Muscle layer of colon (tissue), 2 donors: Measurements from ENCODE around the gene SUPT5H.
"Not testable (repeated sequence)": the region's sequence is repeated elsewhere in the genome, so short reads cannot be mapped to it uniquely, and the experiment has no call there.

Experiments used
- H3K27ac ChIP-seq: one replicate; pipeline ENCODE4 v1.7.0; 2013; ENCODE audit warnings: low read depth, mild to moderate bottlenecking, low read length, moderate library complexity
- H3K27me3 ChIP-seq, 2 donors: one replicate each; pipeline ENCODE4 v1.7.0; 2013; ENCODE audit warnings: low read length in 2 of 2, mild to moderate bottlenecking in 2 of 2; ENCODE audit not compliant: insufficient read depth in 2 of 2, control insufficient read depth in 1 of 2
- H3K36me3 ChIP-seq: one replicate; pipeline ENCODE4 v1.7.0; 2013; ENCODE audit warnings: mild to moderate bottlenecking, low read length; ENCODE audit not compliant: insufficient read depth
- H3K4me1 ChIP-seq: one replicate; pipeline ENCODE4 v1.7.0; 2013; ENCODE audit warnings: mild to moderate bottlenecking, low read length; ENCODE audit not compliant: insufficient read depth
- H3K4me3 ChIP-seq, 2 donors: one replicate each; pipeline ENCODE4 v1.7.0; 2013; ENCODE audit warnings: low read length in 2 of 2, low read depth in 1 of 2, mild to moderate bottlenecking in 1 of 2, moderate library complexity in 1 of 2
- H3K9ac ChIP-seq: one replicate; pipeline ENCODE4 v1.7.0; 2013; ENCODE audit warnings: low read length
- H3K9me3 ChIP-seq: one replicate; pipeline ENCODE4 v1.7.0; 2013; ENCODE audit warnings: mild to moderate bottlenecking, low read length
- donor health status: abdominal sarcoma.
- donor health status: Adenocarcinoma of cecum.

SUPT5H gene

DNA sequence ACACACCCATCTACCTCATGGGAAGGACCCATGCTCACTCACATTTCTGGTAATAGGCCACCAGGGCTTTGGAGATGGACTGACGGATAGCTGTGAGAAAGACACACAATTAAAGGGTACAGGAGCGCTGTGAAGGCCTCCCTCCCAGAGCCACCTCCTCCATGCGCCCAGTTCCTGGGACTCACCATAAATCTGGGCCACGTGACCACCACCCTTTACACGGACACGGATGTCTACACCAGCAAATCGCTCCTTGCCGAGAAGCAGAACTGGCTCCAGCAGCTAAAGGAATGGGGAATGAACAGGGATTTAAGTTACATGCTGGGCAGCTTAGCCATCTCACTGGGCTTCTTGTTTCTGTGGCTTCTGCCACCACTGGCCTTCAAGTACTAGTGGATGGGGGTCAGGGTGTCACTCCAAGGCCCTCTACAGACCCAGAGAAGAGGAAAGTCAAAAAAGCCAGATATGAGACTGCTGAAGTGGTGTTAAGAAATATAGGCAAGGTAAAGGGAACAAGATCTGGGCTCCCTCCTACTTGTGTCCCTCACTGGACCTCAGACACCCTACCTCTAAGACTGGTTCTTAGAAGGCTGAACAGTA lies 11.8 kb upstream of the SUPT5H start:
- no peaks in the 10 kb centered on the region for H3K27me3 ChIP-seq
- no peak overlapping the region for H3K27ac ChIP-seq
- H3K9ac ChIP-seq: peak overlapping the region; percentile 32
- H3K9me3 ChIP-seq: no peaks in the 10 kb centered on the region
- H3K36me3 ChIP-seq: peaks cover 28% of the 10 kb centered on the region
- H3K4me1 ChIP-seq: peaks cover 34% of the 10 kb centered on the region
- no peak overlapping the region for H3K4me3 ChIP-seq

DNA sequence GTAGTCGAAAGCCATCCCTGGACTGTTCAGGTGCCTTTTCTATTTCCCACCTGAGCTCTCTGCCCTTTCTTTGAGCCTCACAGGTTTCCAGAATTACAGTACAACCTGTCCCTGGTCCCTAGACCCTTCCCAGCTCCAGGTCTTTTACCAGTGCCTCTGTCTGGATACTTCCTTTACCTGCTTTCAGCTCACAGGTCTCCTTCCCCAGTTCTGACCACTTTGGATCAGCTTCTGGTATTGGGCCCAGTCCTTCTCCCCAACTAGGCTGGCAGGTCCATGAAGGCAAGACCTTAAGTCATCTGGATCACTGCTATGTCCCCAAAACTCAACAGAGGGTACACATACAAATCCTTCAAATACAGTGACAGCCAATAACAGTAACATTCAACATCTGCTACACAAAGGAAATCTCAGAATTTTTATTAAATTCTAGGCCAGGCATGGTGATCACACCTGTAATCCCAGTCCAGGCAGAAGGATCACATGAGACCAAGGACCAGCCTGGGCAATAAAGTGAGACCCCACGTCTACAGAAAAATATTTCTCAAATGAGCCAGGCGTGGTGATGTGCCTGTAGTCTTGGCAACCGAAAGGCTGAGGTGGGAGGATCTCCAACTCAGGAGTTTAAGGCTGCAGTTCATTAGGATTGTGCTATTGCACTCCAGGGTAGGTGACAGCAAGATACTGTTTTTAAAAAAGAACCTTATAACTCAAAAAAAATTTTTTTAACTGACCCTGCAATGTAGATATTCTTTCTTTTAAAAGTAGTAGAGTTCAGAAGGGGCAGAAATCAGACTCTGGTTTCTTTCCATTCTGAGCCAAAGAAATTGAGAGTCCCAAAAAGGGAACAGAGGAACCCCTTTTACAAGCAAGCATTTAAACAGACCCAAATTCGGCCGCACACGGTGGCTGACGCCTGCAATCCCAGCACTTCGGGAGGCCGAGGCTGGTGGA lies 11.0 kb upstream of the SUPT5H start:
- H3K9ac ChIP-seq: peak overlapping the region; percentile 32
- peaks cover 28% of the 10 kb centered on the region for H3K36me3 ChIP-seq
- H3K4me3 ChIP-seq: peak overlapping the region in 1 of 2 donors; percentile 99
- H3K4me1 ChIP-seq: peaks cover 27% of the 10 kb centered on the region
- H3K27me3 ChIP-seq: no peaks in the 10 kb centered on the region
- no peak overlapping the region for H3K27ac ChIP-seq
- H3K9me3 ChIP-seq: no peaks in the 10 kb centered on the region

DNA sequence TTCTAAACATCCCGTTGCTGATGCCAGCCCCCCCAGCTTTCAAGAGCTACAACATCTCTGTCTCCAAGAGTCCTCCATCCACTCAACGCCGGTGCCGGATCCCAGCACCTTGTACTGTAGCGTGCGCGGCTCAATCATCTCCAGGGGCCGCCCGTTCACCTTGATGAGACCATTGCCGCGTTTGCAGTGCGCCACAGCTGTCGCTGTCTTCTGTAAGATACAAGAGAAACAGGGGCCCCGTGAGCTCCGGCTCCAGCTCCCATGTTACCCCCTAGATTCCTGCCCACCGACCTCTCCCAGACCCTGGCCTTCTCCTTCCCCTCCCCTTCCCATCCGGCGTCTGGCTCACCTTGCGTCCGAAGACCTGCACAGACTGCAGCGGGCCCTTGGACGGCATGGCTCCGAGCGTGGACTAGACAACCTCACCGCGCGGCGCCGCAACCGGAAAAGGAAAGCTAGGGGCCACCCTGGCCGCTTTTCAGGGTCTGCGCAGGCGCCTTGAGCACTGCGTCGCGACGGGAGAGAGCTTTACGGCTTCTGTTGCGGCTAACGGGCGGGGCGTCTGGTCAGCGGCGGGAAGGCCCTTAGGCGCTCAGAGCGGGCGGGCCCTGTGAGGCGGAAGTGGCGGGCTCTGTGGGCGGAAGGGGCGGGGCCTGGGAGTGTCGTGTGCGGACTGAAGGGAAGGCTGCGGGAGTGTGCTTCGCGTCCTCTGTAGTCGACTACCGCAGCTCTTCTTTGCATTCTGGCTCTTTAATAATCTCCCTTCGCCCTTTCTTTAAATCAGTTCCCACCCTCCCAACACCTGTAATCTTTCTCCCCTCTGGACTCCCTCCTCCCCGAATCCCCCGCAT lies 9.7 kb upstream of the SUPT5H start, which contains the start of gene RPS16:
RPS16 (minus strand) TSS at position 451 of the 851 bp plus-strand sequence; CDS start at position 397, 54 bp downstream.
- peak within 1 kb of the TSS; percentile 92 for H3K27ac ChIP-seq
- H3K27me3 ChIP-seq: no peaks in the 10 kb centered on the region
- peak within 1 kb of the TSS; percentile 98 for H3K9ac ChIP-seq
- H3K4me3 ChIP-seq: peak within 1 kb of the TSS; percentile 75 to 99
- H3K36me3 ChIP-seq: peaks cover 28% of the 10 kb centered on the region
- peaks cover 27% of the 10 kb centered on the region for H3K4me1 ChIP-seq
- H3K9me3 ChIP-seq: no peaks in the 10 kb centered on the region

DNA sequence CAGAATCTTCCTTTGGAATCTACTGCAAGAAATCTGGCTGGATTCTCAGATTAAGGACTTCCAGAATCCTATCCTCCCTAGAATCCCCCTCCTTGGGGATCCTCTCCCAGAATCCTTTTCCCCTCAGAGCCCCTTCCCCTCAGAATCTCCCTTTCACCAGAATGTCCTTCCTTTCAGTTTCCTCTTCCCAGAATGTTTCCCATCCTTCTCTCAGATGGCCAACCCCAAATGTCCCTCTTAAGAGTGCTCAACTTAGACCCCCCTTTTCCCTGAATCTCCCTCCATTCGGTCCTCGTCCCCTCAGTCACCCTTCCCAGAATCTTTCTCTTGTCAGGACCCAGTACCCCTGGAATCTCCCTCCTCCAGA lies 9.0 kb upstream of the SUPT5H start:
- Histone ChIP-seq H3K9ac (peak overlapping the region; percentile 90), H3K4me1 (peaks cover 27% of the 10 kb centered on the region), H3K4me3 (peak overlapping the region; percentile 33 to 99), H3K9me3 (no peaks in the 10 kb centered on the region), H3K27ac (peak overlapping the region; percentile 92), H3K27me3 (no peaks in the 10 kb centered on the region), H3K36me3 (peaks cover 28% of the 10 kb centered on the region)

DNA sequence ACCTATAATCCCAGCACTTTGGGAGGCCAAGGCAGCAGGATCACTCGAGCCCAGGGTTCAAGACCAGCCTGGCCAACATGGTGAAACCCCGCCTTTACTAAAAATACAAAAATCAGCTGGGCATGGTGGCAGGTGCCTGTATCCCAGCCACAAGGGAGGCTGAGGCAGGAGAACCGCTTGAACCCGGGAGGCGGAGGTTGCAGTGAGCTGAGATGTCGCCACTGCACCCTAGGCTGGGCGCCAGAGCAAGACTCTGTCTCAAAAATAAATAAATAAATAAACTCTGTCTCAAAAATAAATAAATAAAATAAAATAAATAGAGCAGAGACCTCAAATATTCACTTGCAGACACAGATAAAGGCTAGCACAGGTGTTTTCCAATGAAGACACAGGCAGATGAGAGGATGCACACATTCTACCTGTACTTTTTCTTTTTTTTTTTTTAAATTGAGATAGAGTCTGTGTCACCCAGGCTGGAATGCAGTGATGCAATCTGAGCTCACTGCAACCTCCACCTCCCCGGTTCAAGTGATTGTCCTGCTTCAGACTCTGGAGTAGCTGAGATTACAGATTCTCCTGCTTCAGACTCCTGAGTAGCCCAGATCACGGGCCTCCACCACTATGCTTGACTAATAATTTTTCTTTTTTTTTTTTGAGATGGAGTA lies 7.0 kb upstream of the SUPT5H start:
- no peak overlapping the region for H3K27ac ChIP-seq
- no peaks in the 10 kb centered on the region for H3K9me3 ChIP-seq
- H3K4me1 ChIP-seq: peaks cover 27% of the 10 kb centered on the region

DNA sequence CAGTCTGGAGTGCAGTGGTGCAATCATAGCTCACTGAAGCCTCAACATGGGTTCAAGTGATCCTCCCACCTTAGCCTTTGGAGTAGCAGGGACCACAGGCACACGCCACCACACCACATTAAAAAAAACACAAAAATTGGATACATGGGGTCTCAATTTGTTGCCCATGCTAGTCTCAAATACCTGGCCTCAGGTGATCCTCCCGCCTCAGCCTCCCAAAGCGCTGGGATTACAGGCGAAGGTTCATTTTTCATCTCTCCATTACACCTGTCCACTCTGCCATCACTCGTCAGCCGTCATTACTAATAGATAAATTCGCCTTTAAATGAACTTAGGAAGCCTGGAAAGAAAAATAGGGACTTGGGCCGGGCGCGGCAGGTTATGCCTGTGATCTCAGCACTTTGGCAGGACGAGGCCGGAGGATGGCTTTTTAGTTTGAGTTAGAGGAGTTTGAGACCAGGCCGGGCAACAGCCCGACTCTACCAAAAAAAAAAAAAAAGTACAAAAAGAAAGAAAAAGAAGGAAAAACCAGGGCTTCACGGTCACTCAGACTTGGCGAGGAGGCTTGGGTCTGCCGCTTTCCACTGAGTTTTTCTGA lies 685 bp upstream of the SUPT5H start:
- no peaks in the 10 kb centered on the region for H3K27me3 ChIP-seq

More for the DNA sequence above, 7.0 kb upstream of the SUPT5H start:
- H3K9ac ChIP-seq: no peak overlapping the region
- H3K27me3 ChIP-seq: no peaks in the 10 kb centered on the region
- peaks cover 12% of the 10 kb centered on the region for H3K36me3 ChIP-seq
- no peak overlapping the region for H3K4me3 ChIP-seq

DNA sequence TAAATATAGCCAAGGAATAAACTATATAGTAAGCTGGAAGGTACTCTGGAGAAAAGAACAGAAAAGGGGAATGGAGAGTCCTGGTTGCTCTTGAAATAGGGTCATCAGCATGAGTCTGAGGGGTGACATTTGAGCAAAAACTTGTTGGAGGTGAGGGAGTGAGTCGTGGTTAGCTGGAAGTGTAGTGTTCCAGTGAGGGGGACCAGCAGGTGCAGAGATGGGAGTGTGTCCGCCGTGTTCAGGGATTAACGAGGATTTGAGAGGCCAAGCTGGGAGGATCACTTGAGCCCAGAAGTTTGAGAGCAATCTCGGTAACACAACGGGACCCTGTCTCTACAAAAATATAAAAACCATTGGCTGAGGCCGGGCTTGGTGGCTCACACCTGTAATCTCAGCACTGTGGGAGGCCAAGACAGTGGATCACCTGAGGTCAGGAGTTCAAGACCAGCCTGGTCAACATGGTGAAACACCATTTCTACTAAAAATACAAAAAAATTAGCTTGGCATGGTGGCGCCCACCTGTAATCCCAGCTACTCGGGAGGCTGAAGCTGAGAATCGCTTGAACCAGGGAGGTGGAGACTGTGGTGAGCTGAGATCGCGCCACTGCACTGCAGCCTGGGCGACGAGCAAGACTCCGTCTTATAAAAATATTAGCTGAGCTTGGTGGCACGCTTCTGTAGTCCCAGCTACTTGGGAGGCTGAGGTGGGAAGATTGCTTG lies 1.1 kb downstream of the SUPT5H start:
- Histone ChIP-seq H3K9me3 (no peaks in the 10 kb centered on the region), H3K36me3 (peaks cover 19% of the 10 kb centered on the region), H3K9ac (peak overlapping the region; percentile 99), H3K27ac (peak overlapping the region; percentile 88), H3K4me1 (peaks cover 31% of the 10 kb centered on the region), H3K4me3 (peak overlapping the region; percentile 80 to 99), H3K27me3 (no peaks in the 10 kb centered on the region)

More for the DNA sequence above, 685 bp upstream of the SUPT5H start:
- H3K4me3 ChIP-seq: peak overlapping the region; percentile 80 to 99
- peaks cover 31% of the 10 kb centered on the region for H3K4me1 ChIP-seq
- peak overlapping the region; percentile 88 for H3K27ac ChIP-seq
- H3K36me3 ChIP-seq: peaks cover 19% of the 10 kb centered on the region
- peak overlapping the region; percentile 99 for H3K9ac ChIP-seq
- no peaks in the 10 kb centered on the region for H3K9me3 ChIP-seq

DNA sequence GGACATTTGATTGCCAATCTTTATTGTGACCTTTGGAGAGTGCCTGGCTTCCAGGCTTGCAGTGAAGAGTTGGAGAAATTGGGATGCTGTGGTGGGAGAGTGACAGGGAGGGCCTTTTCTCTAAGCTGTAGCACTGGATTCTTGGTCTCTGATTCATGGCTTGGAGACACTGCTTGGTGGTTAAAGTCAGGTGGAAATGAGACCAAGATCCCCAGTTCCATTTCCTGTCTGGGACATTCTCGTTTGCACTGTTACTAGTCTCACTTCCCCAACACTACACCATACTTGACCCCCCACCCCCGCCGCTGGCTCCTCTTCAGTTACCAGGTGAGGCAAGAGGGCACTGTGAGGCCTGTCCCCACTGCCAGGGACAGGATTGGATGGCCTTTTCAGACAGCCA lies 2.9 kb downstream of the SUPT5H start:
- peaks cover 23% of the 10 kb centered on the region for H3K36me3 ChIP-seq
- no peak overlapping the region for H3K4me3 ChIP-seq
- no peaks in the 10 kb centered on the region for H3K9me3 ChIP-seq
- H3K4me1 ChIP-seq: peaks cover 31% of the 10 kb centered on the region
- H3K27ac ChIP-seq: no peak overlapping the region
- H3K27me3 ChIP-seq: no peaks in the 10 kb centered on the region
- H3K9ac ChIP-seq: no peak overlapping the region

DNA sequence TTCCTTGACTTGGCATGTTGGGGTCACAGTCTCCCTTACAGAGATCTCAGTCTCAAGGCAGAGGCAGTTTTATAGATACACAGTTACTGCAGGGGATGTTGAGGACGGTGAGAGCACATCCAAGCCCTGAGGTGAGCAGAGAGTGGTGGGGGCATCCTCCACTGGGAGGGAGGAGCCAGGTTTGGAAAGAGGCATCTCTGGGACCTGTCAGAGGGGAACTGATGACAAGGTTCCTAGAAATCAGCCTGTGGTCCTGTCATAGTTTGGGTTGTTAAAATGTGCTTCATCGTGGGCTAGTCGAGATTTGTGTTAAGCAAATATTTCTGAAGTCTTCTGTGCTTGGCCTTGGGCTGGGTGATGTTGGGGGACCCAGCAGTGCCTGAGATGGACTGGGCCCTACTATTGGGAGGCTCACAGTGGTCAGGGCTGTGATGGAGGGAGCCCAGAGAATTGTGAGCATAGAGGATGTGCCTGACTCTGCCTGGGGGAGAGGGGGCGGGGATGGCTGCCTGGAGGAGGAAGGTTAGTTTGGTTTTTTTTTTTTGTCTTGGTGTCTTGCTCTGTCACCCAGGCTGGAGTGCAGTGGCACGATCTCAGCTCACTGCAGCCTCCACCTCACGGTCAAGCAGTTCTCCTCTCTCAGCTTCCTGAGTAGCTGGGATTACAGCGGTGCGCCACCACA lies 3.9 kb downstream of the SUPT5H start:
- Histone ChIP-seq H3K36me3 (peaks cover 33% of the 10 kb centered on the region), H3K9me3 (no peaks in the 10 kb centered on the region), H3K9ac (no peak overlapping the region), H3K27ac (no peak overlapping the region), H3K4me1 (peaks cover 31% of the 10 kb centered on the region), H3K4me3 (no peak overlapping the region), H3K27me3 (no peaks in the 10 kb centered on the region)

DNA sequence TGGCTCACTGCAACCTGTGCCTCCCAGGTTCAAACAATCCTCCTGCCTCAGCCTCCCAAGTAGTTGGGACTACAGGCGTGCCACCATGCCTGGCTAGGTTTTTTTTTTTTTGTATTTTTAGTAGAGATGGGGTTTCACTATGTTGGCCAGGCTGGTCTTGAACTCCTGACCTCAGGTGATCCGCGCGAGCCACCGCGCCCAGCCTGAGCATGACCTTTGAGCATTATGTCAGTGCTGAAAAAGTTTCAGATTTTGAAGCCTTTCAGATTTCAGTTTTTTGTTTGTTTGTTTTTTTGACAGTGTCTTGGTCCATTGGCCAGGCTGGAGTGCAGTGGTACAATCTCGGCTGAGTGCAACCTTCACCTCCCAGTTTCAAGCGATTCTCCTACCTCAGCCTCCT lies 5.9 kb downstream of the SUPT5H start:
- not testable (repeated sequence) for H3K27ac ChIP-seq, H3K27me3 ChIP-seq, H3K4me3 ChIP-seq, H3K9me3 ChIP-seq, H3K9ac ChIP-seq
- Histone ChIP-seq H3K4me1 (peaks cover 25% of the 10 kb centered on the region), H3K36me3 (peaks cover 40% of the 10 kb centered on the region)
